Right renal cortex interstitium (tissue), 3 donors: ENCODE results near the gene ANKS1B. TPM values are rescaled to one million over a fixed set of nuclear protein-coding genes. Genes with fewer than 3 reads are reported as not detected.
"Not testable (repeated sequence)": the region's sequence is repeated elsewhere in the genome, so short reads cannot be mapped to it uniquely, and the experiment has no call there.

Experiments used
- DNase-seq, 3 donors: peaks; one replicate each; pipeline ENCODE4 v3.0.0-alpha.2; 2013; ENCODE audit warnings: low read depth in 3 of 3, low spot score in 2 of 3
- polyA plus RNA-seq, 3 donors: library from polyadenylated mRNA; unstranded; fragments of 120-200 nt; gene quantifications; one replicate each; pipeline ENCODE4 v1.2.1, GENCODE V29; 2013; ENCODE audit not compliant: insufficient read length in 3 of 3

The ANKS1B gene
- polyA plus RNA-seq, 3 donors, result 3.8 to 4.8 (median 4.3) TPM

GRCh38 chr12:99311373-99311772 lies 673.4 kb downstream of the ANKS1B start:
- no peak for DNase-seq

DNA sequence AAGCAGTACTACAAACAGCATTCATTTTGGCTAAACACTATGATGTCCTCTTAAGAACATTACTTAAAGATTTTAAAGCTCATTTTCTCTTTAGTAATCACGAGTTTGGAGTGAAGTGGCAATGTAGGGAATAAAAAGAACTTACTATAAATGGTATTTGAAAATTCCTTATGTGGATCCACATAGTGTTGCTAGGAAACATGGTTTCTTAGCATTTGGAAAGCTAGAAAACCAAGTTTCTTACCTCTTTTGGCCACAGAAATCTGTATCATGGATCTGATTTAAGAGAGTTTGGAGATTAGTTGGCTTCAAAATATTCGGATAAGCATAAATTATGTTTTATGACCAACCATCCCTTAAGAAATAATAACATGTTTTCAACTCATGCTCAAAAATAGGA lies 674.9 kb downstream of the ANKS1B start:
- DNase-seq, result no peak

DNA sequence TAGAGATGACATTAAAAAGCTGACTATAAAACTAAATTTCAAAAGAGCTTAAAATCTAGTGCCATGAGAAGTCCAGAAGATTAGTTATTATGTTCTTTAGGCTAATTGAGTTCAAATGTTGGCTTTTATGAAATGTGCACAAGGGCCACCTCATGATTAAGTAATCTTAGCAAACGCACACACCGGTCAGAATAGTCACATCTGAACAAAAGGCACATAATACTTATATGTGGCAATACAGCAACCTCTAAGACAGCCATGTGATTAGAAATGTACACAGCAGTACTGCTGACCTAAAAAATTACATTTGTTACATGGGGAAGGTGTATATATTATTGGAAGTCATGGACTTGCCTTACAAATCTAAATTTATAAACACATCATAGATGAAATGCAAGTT lies 681.9 kb downstream of the ANKS1B start:
- no peak for DNase-seq

DNA sequence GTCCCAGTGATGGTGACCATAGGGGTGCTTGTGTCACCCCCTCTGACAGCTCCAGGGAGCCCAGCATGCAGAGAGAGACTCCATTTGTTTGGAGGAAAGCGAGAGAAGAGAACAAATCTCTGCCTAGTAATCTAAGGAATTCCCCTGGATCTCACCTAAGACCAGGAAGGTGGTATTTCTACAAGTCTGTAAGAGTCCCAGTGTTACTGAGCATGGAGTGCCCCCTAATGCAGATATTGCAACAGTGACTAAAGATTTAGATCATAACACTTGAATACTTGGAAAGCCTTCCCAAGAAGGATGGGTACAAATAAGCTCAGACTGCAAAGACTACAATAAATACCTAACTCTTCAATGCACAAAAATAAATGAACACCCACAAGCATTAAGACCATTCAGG lies 697.6 kb downstream of the ANKS1B start:
- no peak for DNase-seq

DNA sequence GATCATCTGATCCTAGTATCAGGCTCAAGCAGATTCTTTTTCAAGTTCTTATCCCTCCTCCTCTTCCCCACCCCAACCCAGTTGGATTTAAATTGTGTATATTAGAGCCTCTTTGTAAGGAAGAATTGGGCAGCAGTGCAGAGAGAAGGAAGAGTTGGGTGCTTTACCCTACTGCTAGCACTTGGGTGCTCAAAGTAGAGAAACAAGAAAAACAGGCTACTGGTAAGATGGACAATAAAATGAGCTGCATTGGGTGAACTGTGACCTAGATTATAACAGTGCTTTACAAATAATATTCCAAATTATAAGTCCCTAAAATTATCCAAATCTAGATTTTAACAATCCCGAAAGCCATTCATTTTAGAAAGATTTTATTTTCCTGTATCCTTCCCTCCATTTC lies 700.6 kb downstream of the ANKS1B start:
- no peak for DNase-seq

DNA sequence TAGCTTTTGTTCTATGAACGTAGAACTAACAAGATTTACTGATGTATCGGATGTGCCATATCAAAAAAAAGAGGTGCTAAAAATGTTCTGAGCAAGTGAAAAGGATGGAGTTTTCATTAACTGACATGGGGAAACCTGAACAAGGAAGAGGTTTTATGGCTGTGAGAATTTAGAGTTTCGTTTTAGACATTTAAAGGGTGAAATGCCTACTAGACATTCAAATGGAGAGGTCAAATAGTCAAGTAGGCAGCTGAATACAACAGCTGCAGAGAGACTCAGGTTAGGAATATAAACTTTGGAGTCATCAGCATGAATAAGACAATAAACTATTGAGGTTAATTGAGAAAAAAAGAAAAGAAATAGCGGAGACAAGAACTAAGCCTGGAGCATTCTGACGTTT lies 702.1 kb downstream of the ANKS1B start:
- no peak for DNase-seq

- no peak for DNase-seq
Observed at GRCh38 chr12:99282086-99282485, 702.6 kb downstream of the ANKS1B start.

- DNase-seq, result no peak
Observed at GRCh38 chr12:99281277-99281676, 703.5 kb downstream of the ANKS1B start.

DNA sequence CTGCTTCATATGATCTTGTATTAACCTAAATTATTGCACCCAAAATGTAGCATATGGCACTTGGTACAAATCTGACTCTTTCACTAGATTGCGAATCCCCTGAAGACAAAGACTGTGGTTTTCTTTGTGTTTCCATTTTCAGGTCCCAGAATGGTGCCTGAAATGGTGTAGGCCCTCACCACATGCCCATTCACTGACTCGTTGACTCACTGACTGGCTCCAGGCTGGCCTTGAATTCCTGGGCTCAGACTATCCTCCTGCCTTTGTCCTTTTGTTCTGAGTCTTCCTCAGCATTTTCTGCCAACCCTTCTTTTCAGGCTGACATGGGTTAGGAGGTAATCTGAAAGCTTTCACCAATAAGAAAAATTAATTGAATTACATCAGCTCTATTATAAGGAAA lies 705.8 kb downstream of the ANKS1B start:
- DNase-seq, result no peak

DNA sequence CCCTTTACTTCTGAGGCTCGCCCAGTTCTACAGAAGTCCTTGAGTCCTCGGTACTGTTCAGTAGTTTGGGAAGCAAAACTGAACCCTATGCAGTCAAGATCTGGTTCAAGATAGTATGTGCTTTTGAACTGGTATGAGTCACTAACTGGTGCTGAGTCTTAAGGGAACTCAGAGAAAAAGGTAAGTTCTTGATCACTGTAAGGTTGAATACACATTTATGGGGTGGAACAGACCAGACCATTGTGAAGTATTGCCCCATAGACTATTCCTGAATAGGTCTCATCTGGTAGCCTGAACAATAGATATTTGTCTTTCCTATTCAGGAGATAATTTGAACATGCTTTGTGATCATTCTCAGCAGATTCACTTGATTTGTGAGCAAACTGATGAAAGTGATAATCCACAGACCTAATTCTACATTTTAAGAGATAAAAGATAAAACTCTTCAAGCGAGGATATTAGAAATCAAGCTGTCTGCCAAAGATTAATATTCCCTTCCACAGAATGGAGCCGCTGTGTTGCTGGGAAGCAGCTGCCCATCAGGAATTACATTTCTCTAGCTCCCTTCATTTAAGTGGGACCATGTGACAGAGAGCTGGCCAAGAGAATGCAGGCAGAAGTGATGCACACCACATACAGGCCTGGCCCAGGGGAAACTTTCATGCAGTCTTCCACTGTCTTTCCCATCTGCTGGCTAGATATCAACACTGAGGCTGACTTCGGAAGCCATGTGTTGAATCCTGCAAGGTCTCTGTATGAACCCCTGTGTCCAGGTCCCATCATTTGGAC lies 707.0 kb downstream of the ANKS1B start:
- DNase-seq, result no peak

- no peak for DNase-seq
Observed at GRCh38 chr12:99271071-99271470, 713.7 kb downstream of the ANKS1B start.

GRCh38 chr12:99267038-99267437 lies 717.7 kb downstream of the ANKS1B start:
- no peak for DNase-seq

DNA sequence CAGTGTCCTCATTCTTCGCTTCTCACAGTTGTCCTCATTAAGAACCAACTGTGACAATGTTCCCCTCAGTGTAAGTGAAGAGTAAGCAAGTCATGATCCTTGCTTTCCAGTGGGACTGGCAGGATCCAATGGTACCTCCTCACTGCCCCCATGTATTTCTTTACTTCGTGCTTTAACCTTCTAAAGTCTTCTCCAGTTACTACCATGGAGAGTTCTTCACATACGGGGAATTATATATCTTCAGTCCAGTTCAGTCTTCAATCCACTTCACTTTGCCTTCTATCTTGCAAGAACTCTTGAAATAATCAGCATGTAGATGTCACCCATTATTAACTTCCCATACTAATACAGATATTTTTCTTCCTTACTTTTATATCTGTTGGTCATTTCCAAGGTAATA lies 719.1 kb downstream of the ANKS1B start:
- no peak for DNase-seq

GRCh38 chr12:99261256-99261655 lies 723.5 kb downstream of the ANKS1B start:
- DNase-seq, result no peak

GRCh38 chr12:99260456-99260996 lies 724.2 kb downstream of the ANKS1B start:
- DNase-seq, result no peak

- DNase-seq, result no peak
Observed at GRCh38 chr12:99259040-99259934, 725.4 kb downstream of the ANKS1B start.

DNA sequence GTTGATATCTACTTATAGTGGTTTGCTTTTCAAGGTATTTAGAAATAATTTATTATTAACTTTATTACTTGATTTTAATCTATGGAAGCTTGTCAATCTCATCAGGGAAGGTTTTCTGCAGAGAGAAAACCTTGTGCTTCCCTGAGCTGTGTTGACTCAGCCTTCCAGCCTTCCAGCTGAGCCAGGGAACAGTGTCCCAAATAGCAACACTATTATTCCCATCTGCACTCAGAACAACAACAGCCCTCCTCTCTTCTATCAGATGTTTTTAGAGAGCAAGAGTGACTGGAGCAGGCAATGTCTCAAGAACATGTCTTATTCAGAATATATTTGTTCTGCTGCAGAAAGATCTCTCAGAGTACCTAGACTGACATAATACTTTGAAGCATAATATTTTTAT lies 727.1 kb downstream of the ANKS1B start:
- no peak for DNase-seq

GRCh38 chr12:99253068-99253467 lies 731.7 kb downstream of the ANKS1B start:
- DNase-seq, result no peak

DNA sequence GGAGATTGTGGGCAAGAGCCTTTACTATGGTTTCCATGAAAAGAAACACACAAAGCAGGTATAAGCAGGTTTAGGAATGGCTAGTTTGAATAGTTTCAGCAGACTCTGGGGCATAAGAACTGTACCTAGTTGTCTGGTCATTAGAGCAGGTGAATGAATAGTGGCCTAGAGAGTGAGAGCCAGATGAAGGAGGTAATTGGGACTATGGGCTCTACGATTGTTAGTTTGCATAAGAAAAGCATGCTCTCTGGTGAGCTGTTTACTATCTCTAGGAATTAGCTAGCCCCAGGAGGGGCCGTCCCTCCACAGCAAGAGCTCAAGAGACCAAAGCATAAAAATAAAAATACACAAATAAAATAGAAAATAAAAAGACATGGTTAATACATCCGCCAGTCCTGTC lies 734.6 kb downstream of the ANKS1B start:
- DNase-seq, result no peak

DNA sequence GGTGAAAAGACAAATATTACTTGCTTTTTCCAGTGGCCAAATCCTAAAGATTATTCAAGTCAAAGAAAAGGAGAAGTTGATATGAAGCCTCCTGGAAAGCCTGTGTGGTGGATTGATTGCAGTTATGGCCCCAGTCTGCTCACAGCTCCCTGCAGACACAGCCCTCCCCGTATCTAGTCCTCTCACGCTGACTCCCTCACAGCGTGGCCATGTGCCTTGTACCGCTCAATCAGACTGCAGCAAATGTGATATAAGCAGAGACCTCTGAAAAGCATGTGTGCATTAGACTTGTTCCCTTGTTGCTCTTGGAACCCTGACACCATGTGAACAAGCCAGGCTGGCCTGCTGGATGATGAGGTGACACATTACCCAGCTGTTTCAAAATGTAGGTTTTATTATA lies 735.2 kb downstream of the ANKS1B start:
- no peak for DNase-seq

- DNase-seq, result not testable (repeated sequence)
Observed at GRCh38 chr12:99237907-99238538, 746.7 kb downstream of the ANKS1B start.
